ENCODE results near the gene SPDYE17. TPM values are rescaled to one million over a fixed set of nuclear protein-coding genes. Genes with fewer than 3 reads are reported as not detected.

The SPDYE17 gene
- total RNA-seq, 1 experiment from 2014 or later = not detected

GRCh38 chr7:76998285-76998589 lies 33.9 kb downstream of the SPDYE17 start:
- H3K4me1 ChIP-seq (ENCODE audit: control insufficient read depth in 1 of 2, insufficient read depth in 2 of 2, low read length in 2 of 2) = no peaks in the 10 kb centered on the region
- intact Hi-C loops (cut with micrococcal nuclease) = no loop called here
- no peaks in the 10 kb centered on the region; a peak in 1 of 4 replicates for H3K36me3 ChIP-seq (ENCODE audit: control insufficient read depth in 1 of 2, insufficient read depth in 2 of 2, low read length in 2 of 2)
- no peak overlapping the region for H3K4me3 ChIP-seq (replicated peaks in 1 of 2; ENCODE audit: low read depth in 1 of 2, low read length in 2 of 2)
- no peaks in the 10 kb centered on the region for H3K9me2 ChIP-seq (ENCODE audit: insufficient read depth)
- ChIA-PET POLR2A (no interaction called here), RAD21 (ENCODE audit: low non-redundant PET in 1 of 2, low total read pairs in 2 of 2, uncharacterized antibody in 2 of 2, unreplicated experiment in 2 of 2) (no interaction called here), CTCF (no interaction called here)
- TF ChIP-seq TCF7L2 (IDR thresholded peaks at IDR 0.05; ENCODE audit: borderline replicate concordance, extremely low read depth, insufficient read depth, insufficient read length) (no peak), REST (IDR thresholded peaks at IDR 0.05; ENCODE audit: low read depth) (no peak), ATF3 (IDR thresholded peaks at IDR 0.05) (no peak), SP1 (IDR thresholded peaks at IDR 0.05; ENCODE audit: low read depth) (no peak), JUND (IDR thresholded peaks at IDR 0.05) (no peak), ZFX (IDR thresholded peaks at IDR 0.05) (no peak), EZH2phosphoT487 (IDR thresholded peaks at IDR 0.05; ENCODE audit: borderline replicate concordance) (no peak), FOSL1 (IDR thresholded peaks at IDR 0.05; ENCODE audit: low read depth) (no peak), CEBPB (IDR thresholded peaks at IDR 0.05; ENCODE audit: low read depth) (no peak), EGR1 (IDR thresholded peaks at IDR 0.05; ENCODE audit: low read depth) (no peak), SIN3A (IDR thresholded peaks at IDR 0.05; ENCODE audit: low read depth) (no peak), YY1 (IDR thresholded peaks at IDR 0.05; ENCODE audit: extremely low read depth, insufficient replicate concordance, low read depth, low read length) (no peak), MAX (IDR thresholded peaks at IDR 0.05) (no peak), POLR2A (IDR thresholded peaks at IDR 0.05; ENCODE audit: borderline replicate concordance, extremely low read depth, insufficient read depth, insufficient read length) (no peak), RAD21 (IDR thresholded peaks at IDR 0.05; ENCODE audit: low read depth) (no peak), ELF1 (IDR thresholded peaks at IDR 0.05; ENCODE audit: borderline replicate concordance, low read depth) (no peak), EZH2 (IDR thresholded peaks at IDR 0.05) (no peak), CBX3 (IDR thresholded peaks at IDR 0.05; ENCODE audit: low read depth) (no peak)
- TF ChIP-seq, protein P1, sequence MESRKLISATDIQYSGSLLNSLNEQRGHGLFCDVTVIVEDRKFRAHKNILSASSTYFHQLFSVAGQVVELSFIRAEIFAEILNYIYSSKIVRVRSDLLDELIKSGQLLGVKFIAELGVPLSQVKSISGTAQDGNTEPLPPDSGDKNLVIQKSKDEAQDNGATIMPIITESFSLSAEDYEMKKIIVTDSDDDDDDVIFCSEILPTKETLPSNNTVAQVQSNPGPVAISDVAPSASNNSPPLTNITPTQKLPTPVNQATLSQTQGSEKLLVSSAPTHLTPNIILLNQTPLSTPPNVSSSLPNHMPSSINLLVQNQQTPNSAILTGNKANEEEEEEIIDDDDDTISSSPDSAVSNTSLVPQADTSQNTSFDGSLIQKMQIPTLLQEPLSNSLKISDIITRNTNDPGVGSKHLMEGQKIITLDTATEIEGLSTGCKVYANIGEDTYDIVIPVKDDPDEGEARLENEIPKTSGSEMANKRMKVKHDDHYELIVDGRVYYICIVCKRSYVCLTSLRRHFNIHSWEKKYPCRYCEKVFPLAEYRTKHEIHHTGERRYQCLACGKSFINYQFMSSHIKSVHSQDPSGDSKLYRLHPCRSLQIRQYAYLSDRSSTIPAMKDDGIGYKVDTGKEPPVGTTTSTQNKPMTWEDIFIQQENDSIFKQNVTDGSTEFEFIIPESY (IDR thresholded peaks at IDR 0.05; ENCODE audit: extremely low read depth, insufficient replicate concordance, low read length) = no peak
- no peak overlapping the region for H3K9ac ChIP-seq (ENCODE audit: low read length)
- H2AFZ ChIP-seq (ENCODE audit: low read depth, low read length, poor library complexity, severe bottlenecking) = no peak overlapping the region
- DNase-seq (ENCODE audit: low read depth, low spot score) (no peak), ATAC-seq (no peak)
- no peaks in the 10 kb centered on the region for H3K9me3 ChIP-seq (ENCODE audit: control insufficient read depth in 1 of 2, insufficient read depth in 1 of 2, low read depth in 1 of 2, low read length in 2 of 2)
- H4K20me1 ChIP-seq (ENCODE audit: insufficient read depth) = no peaks in the 10 kb centered on the region
- H3K4me2 ChIP-seq (ENCODE audit: low read length) = no peak overlapping the region
- no peaks in the 10 kb centered on the region for H3K27me3 ChIP-seq (ENCODE audit: insufficient read depth, low read length)
- H3K27ac ChIP-seq (ENCODE audit: low read depth, low read length) = no peak overlapping the region
- H3K79me2 ChIP-seq (ENCODE audit: insufficient read depth, low read length) = peaks cover 6% of the 10 kb centered on the region; the same call in 1 of the 2 replicates
- no TSS peak for BruUV-seq (replicated peaks)
